ENCODE results near the gene TEX14. TPM values are rescaled to one million over a fixed set of nuclear protein-coding genes. Genes with fewer than 3 reads are reported as not detected.

TEX14 gene
- total RNA-seq, 1 donor from 2014 or later = 0.05 TPM

- no peak for TF ChIP-seq CTCF (IDR thresholded peaks at IDR 0.05)
- Mint-ChIP-seq H3K27ac (ENCODE audit: unreplicated experiment) (no peak overlapping the region), H3K9me3 (ENCODE audit: low read depth) (no peaks in the 10 kb centered on the region), H3K27me3 (ENCODE audit: low read depth) (no peaks in the 10 kb centered on the region), H3K4me1 (ENCODE audit: low read depth) (peaks cover 7% of the 10 kb centered on the region), H3K36me3 (ENCODE audit: low read depth) (peaks cover 39% of the 10 kb centered on the region), H3K4me3 (ENCODE audit: unreplicated experiment) (no peak overlapping the region)
- DNase-seq (ENCODE audit: low spot score) = no peak
These were observed 183.3 kb downstream of the TEX14 start for GRCh38 chr17:58508341-58509067.

GRCh38 chr17:58507123-58507634 is 184.7 kb downstream of the TEX14 start:
- H3K4me1 Mint-ChIP-seq (ENCODE audit: low read depth) = no peaks in the 10 kb centered on the region
- no peaks in the 10 kb centered on the region for H3K9me3 Mint-ChIP-seq (ENCODE audit: low read depth)
- H3K27ac Mint-ChIP-seq (ENCODE audit: unreplicated experiment) = no peak overlapping the region
- TF ChIP-seq CTCF (IDR thresholded peaks at IDR 0.05) = no peak
- peaks cover 46% of the 10 kb centered on the region for H3K36me3 Mint-ChIP-seq (ENCODE audit: low read depth)
- no peaks in the 10 kb centered on the region for H3K27me3 Mint-ChIP-seq (ENCODE audit: low read depth)
- H3K4me3 Mint-ChIP-seq (ENCODE audit: unreplicated experiment) = no peak overlapping the region
- no peak for DNase-seq (ENCODE audit: low spot score)

Other genes with a start within 250 kb of the TEX14 start
- gene HSF5, start 203.6 kb downstream of the TEX14 start, total RNA-seq = 0.08 to 0.10 TPM in 2 of 3 replicates, not detected in the other
- 26.7 to 31.4 TPM (median 30.2 TPM) in 3 replicates for gene MTMR4, start 177.4 kb downstream of the TEX14 start, total RNA-seq
- gene RAD51C, start 557 bp upstream of the TEX14 start, total RNA-seq = 17.2 to 25.4 TPM (median 22.3 TPM) in 3 replicates
- gene PPM1E, start 63.8 kb upstream of the TEX14 start, total RNA-seq = 0.70 to 2.2 TPM (median 2.2 TPM) in 3 replicates